Measurements from ENCODE around the gene ITGB2.

Gene ITGB2

DNA sequence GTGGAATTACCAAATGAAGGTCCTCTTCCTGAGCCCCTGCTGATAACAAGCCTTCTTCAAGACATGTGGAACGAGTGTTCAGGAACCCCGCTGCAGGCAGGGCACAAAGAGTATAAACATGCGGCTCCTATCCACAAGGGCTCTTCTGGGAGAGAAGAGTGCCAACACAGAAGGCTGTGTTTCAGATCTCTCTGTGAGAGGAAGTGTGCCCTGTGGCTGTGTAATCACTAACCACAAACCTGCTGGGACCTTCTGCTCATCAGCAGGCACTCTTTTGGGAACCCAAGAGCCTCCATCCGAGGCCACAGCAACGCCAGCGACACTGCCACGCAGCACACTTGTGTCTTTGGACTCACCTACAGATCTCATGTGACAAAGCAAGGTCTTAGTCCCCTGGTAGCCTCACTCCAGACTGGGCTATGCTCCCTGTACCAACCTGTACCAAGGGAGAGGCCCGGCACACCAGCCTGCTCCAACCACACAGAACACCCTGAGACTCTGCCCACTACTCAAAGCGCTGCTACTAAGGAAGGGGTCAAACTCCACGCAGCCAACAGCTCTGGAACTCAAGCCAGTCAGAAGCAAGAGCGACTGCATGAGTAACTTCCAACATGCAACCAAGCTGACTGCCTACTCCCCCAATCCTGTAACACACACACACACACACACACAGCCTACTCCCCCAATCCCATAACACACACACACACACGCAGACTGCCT lies 55.0 kb downstream of the ITGB2 start:
- no peak for DNase-seq

DNA sequence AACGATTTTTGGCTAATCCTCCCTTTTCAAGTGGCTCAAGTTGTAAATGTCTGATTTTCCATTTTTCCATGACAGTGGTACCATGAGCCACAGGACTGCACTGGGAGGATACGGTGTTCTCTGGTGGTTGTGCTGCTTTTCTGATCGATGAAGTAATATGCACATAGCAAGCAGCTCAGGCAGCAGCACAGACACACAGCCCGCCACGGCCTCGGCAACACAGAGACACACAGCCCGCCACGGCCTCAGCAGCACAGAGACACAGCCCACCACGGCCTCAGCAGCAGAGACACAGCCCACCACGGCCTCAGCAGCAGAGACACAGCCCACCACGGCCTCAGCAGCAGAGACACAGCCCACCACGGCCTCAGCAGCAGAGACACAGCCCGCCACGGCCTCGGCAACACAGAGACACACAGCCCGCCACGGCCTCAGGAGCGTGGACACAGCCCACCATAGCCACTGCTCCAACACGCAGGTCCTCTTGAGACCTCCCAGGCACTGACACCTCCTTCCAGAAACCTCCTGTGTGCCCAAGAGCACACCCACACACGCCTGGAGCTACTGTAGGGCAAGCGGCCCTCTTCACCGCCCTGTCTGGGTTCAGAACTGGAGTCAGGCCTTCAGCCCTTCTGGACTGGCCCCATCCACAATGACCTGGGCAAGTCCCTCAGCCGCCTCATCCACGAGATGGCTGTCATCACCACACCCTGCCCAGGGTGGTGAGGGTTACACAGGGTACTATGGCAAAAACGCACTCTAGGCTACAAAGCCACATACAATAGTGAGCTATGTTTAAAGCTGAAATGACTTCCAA lies 57.6 kb downstream of the ITGB2 start:
- DNase-seq, result no peak

DNA sequence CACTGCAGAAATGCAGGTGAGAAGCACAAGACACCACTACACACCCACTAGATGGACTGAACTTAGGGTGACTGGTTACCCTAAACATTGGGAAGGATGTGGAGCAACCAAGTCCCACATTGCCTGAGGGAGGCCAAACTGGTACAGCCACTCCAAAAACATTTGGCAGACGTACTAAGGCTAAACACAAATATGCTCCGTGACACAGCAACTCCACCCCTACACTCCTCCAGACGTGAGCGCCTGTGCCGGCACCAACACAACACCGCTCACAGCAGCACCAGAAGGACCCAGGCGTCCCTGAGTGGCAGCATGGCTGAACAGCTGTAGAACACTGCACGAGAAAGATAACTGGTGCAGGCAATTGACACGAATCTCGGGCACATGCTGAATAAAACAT lies 61.9 kb downstream of the ITGB2 start:
- no peak for DNase-seq

DNA sequence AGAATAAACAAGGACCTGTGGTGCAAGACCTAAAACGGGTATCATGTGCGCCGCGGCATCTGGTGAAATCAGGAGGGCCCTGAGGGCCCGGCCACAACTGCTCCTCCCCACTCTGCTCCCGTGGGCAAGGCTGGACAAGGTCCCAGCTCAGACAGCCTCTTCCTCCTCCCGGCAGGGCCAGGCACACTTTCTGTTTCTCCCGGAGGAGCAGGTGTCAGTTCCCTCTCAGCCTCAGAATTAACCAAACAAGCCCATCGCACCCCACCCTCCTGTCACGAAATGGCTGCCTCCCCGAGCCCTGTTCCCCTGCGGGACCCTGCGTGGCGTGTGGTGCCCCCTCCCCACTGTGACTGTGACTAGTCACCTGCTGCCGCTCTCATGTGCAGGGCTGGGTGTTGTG lies 62.4 kb downstream of the ITGB2 start:
- DNase-seq, result no peak

DNA sequence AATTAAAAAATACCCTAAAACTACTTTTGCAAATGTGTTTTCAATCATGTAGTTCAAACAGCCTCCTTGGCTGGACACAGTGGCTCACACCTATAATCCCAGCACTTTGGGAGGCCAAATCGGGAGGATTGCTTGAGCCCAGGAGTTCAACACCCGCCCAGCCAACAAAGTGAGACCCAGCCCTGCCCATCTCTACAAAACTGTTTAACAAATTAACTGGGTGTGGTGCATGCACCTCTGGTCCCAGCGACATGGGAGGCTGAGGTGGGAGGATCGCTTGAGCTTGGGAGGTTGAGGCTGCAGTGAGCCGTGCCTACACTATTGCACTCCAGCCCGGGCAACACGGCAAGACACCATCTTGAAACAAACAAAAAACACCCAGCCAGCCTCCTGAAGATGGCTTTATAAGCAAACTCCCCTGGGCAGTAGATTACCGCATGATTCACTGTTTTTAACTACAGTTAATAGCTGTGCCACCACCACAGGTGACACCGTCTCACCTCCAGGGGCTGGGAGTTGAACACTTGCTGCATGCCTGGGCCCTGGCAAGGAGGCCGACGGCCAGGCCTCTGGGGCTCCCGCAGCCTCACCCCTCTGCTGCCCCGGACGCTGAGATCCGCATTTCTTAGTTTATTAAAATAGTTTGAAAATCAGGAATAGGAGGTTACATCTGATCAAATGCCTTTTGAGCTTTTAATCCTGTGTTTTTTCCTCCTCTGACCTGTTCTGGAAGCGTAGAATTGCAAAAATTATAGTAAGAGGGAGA lies 63.4 kb downstream of the ITGB2 start:
- no peak for DNase-seq

DNA sequence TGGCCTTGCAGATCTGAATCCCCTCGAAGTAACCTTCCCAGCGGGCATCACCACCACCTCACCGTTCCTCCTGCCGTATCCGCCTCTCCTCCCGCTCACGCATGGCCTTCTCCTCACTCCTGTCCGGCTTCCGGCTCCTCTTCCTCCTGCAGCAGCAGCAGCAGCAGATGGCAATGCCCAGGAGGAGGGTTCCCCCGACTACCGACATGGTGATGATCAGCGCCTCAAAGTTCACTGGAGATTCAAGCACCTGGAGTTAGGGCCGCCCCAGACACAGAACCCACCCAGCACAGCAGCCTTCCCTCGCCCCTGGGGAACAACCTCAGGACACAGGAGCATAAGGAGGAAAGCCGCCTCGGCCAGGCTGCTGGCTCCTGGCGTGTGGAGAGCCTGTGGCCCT lies 64.6 kb downstream of the ITGB2 start:
- no peak for DNase-seq

DNA sequence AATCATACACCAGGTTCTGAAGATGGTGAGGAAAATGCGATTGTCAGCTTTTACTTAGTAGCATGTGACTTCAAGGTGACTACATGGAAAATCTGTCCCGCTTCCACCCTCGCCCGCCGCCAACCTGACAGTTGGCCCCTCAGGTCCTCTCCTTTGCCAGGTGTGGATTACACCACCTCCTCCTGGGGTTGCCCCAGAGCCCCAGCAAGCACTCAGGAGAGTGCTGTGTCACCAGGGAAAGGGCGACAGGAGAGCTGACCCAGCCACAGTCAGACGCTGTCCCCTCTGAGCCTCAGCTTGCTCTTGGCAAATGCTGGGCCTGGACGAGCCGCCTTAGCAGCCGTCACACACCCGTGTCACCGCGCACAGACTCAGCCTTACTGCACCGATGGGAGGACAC lies 65.1 kb downstream of the ITGB2 start:
- no peak for DNase-seq

DNA sequence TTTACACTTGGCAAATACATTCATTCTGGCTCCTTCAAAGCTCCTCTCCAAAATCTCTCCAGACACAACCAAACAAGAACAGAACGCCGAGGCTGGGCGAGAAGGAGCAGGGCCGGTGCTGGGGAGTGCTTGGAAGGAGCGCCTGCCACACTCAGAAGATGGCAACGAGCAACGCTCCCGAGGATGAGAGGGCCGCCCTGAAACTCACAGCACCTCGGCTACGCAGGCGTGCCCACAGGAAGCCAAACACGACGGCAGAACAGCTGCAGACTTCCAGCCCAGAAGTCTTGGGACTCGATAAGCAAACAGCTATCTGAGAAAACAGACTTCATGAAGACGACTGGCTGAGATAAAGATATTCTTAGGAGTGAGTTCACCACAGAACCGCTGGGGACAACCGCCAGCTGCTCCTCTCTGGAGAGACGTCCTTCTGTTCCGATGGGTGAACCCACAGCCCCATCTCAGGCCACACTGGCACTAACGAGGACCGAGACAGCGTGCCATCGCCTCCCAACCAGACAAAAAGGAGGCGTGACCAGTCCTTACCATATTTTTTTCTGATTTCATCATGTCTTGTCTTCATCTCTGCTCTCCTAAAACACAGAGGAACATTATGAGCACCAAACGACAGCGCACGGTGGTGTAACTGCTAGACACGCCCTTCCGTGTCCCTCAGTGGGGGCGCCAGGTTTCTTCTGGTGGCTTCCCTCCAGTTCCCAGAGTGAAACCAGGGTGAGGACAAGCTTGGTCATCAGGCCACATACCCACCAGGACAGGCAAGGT lies 65.8 kb downstream of the ITGB2 start:
- DNase-seq, result no peak

DNA sequence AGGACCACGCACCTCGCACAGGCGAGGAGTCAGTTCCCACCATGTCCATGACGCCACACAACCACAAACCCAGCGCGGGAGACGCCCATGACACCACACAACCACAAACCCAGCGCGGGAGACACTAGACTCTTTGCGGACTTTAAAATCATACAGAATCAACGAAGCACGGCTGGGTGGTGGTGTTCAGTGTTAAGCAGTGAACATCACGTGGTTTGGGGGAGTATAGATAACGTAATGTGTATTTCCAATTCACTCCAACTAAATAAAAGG lies 66.4 kb downstream of the ITGB2 start:
- no peak for DNase-seq

DNA sequence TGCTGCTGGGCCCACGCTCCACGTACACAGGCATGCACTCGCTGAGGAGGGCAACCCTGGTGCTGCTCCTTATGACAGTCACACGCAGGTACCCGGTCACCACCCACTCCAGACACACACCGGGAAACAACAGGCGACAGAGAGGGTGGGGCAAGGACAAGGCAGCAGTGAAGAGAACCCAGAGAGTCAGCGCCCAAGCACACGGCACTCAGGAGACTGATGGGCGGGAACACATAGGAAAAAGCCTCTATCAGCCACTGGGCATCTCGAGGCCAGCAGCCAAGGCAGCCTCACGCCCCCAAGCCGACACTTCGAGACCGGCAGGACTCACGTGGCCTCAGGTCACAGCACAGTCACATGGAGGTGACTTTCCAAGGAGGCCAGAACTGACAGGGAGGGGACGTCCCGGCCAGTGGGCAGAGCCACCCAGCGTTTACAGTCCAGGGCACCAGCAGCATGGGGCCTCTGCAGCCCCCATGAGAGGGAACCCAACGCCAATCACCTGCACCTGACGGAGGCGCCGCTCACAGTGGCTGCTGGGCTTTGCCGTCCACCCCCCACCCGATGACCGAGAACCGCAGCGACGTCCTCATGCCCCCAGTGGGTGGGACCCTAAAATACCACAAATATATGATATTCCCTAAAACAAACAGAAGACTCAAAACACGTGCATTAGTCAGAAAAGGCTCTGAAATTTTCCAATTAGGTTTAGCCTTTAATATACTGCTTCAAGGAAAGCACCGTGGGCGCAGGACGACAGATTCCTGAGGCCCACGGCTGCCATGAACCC lies 66.9 kb downstream of the ITGB2 start:
- DNase-seq, result no peak

DNA sequence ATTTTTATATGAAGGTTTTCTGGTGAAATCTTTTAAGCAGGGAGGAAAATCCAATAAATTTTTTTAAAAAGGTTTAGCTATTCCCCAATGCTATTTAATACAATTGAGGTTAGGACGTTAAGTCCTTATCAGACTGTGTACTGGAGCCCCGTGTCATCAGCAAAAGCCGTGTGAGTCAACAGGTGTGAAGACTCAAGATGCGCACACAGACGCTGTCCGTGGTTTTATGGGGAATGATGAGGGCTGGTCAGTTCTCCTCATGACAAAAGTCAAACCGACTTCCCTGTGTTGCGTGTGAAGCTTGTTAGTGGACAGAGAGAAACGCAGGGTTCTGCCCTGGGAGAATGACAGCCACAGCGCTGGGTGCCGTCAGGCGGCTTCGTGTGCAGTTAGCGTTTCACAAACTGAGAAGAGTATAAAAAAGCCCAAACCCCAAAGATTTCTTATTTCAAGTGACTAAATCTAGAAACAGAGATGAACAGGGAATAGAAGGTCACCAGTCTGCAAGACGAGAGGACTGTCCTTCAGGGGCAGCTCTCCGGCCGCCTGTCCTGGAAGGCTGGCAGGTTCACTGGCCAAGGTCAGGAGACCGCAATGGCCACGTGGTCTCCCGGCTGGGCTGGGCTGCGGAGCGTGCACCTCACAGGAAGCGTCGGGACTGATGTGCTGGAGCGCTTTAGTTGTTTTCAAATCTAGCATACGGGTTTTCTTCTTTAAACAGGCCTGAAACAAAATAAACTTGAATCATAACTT lies 69.6 kb downstream of the ITGB2 start:
- DNase-seq, result no peak

DNA sequence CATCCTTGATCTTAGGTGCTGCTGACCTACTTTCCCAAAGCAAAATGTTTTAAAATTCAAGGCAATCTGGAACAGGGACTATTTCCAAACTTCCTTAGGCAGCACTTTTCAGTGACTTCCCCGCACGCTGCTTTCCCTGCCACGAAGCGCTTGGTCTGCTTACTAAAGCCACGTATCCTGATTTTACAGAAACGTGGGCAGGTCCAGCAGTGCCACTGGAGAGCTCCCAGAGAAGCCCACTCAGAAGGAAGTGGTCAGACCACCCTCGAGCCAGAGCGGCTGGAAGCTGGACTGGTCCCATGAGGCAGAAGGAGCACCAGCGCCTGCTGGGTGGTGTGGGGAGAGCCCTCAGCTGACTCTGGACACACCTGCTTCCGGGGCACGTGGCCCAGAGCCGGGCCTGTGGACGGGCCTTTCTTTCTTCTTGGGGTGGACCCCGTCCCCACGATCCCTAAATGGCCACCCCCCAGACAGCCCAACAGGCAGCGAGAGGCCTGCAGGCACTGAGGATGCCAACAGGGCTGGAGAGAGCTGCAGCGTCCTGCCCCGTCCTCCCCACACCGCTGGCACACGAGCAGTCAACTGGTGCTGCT lies 70.4 kb downstream of the ITGB2 start:
- no peak for DNase-seq

DNA sequence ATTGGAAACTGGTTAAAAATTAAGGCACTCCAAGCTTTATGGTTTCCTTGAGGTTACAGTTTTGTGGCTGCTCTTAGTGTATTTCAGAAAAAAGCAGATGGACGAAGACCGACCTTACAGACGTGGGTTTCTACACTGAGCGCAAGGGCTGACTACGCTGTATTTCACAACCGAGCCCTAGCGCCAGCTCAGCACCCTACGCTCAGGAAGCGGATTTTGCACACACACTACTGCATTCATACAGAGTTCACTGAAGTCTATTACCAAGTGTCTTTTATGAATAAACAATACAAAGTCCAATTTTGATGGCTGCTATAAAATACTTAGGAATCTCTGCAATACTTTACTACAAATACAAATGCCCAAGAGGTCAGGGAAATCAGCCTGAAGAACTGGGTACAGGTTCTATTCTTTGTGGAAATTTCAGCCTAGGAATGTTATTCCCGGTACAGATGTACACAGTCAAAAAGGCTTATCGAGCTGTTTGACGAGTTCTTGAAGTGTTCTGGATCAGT lies 71.0 kb downstream of the ITGB2 start:
- no peak for DNase-seq

DNA sequence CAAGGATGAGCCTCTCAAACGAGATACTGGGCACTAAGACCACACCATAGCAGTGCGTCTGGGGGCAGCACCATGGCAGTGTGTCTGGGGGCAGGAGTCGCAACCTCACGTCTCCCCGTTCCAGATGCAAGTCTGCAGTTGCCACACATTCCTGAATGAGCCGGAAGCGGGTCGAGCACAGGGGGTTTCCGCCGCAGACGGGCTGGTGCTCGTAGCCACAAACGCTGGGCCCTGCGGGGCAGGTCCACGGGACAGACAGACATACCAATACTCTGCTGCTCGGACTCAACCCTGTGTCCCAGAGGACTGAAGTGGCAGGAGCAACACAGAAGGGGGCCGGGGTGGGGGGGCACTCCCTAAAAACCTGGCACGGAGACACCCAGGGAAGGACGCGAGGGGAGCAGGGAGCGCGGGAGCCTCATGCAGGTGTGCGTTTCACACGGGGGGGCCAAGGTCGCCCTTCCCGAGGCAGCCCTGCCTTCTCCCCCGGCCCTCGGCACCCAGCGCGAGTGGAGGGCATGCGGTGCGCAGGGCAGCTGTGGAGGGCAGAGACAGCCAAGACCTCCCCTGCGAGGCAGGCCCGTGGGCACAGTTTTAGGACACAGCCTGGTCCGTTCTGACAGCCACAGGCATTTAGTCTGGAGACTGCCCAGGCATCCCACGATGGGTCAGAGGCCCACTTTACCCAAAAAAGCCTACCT lies 71.7 kb downstream of the ITGB2 start:
- DNase-seq, result no peak

DNA sequence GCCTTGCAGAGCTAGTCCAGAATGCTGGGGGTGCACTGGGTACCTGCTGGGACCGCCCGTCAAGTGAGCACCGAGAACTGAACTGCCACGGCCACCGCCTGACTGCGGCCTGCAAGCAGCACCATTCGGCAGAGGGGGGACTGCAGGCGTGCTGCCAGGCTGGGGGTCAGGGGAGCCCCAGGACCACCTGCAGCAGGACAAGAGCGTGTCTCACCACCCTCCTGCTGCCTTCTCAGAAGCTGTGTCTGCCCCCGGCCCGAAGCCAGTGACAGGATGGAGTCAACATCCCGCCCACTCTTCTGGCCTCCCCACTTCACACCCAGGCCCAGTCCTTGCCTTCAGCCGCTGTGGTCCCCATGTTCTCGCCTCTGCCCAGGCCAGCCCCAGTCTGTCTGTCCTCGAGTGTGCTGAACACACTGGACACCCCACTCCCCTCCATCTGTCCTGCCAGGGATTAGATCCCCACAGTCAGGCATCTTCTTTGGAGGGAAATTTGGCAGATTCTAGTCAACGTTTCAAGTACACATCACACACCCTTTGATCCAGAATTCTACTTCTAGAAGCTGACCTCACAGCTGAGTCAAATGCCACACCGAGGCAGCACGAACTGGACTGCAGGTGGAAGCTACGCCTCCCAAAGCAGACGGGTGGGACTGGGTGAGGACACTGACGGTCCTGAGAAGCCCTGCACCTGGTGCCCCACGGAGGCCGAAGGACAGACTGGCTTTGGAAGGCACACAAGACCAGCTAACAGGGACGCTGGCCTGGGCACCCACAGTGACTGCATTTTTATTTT lies 73.2 kb downstream of the ITGB2 start:
- DNase-seq, result no peak

DNA sequence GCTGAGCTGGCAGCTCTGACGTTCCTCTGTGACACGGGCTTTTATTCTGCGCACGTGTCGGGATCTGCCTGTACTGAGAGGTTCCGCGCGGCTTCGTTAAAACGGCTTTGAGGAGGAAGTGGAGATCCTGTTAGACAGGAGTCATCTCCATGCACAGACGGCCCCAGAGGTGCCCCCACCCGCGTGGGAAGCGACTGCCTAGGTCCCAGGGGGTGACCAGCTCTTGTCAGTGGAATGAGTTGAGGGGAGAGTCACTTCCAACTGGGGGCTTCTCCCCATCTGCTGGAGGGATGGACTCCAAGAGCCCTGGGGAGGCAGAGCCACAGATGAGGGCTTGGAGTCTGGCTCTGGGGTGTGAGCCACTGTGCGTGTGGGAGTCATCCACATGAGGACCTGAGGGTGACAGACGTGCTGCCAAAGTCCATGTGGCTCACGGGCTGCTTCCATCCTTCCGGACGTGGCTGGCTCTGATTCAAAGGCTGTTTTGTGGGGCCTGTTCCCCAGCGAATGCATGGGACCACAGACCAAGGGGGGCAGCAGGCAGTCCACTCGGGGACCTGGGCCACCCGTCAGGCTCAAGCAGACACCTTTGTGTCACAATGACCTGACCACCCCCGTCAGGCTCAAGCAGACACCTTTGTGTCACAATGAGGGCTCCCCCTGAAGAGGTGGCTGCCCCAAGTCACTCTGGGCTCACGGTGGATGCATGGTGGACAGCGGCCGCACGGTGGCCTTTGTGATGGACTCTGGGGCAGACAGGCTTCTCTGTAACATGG lies 74.0 kb downstream of the ITGB2 start:
- no peak for DNase-seq

DNA sequence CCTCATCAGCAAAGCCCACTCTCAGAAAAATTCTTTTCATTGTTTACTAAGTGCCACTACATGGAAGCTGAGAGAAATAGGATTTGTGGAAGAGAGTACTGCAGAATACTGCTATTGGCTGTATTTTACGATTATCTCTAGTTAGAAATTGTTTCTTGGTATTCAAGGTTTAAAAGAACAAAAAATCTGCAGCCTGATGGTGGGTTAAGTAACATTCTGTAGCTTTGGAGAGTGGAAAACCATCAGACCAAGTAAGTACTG lies 74.5 kb downstream of the ITGB2 start:
- no peak for DNase-seq

DNA sequence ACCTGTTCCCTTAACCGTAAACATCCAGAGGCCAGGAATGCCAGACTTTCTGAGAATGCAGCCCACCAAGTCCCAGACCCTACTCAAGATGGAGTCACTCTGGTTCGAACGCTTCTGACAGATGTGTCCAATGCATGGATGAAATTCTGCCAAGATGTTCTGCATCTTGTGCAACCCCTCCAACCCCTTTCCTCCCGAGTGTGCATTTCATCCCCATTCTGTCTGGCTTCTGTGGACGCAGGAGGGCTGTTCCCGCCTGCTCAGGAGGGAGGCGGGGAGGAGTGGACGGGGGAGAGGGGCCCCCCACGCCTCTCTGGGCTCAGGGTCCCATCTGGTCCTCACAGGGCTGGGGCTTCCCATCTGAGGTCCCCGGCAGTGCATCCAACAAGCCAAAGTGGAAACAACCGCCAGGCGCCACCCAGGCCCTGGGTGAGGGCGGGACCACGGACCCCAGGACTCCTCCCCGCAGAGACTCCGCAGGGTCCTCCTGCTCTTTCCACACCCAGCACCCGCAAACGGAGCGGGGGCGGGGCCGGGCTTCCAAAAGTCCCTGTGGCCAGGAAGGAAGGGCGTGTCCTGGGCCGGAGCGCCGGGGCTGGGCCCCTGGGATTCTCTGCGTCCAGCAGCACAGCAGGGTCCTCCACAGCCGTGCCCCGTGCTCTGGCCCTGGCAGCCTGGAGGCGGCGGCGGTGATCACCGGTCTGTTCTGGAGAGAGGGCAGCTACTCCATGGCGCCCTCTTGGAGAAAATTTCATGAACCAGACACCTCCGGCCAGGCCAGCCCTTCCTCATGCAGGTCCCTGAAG lies 75.1 kb downstream of the ITGB2 start:
- no peak for DNase-seq

Measured in activated CD4-positive, alpha-beta T cell treated with anti-CD3 and anti-CD28 coated beads for 1 hour (primary cell).